Subcutaneous adipose tissue (tissue), 4 donors: ENCODE data around the gene PTGDR2. TPM values are rescaled to one million over a fixed set of nuclear protein-coding genes. Genes with fewer than 3 reads are reported as not detected.

Experiments used
- total RNA-seq, 4 donors: library from RNA; depleted of rRNA; stranded (reverse); fragments of >200 nt; gene quantifications; one replicate each; pipeline ENCODE4 v1.1.0, GENCODE V29; 2016
- TF ChIP-seq, protein P1 (sequence below): fragments of 450-650 bp; IDR thresholded peaks from one replicate; pipeline ENCODE4 v1.5.1; 2016; ENCODE audit warnings: low read depth, mild to moderate bottlenecking, control low read depth, antibody characterized with exemption, moderate library complexity

Gene PTGDR2
- total RNA-seq, 4 donors from 2014 or later, result 0.49 to 1.7 (median 0.66) TPM; not detected in 1

- TF ChIP-seq, protein P1, sequence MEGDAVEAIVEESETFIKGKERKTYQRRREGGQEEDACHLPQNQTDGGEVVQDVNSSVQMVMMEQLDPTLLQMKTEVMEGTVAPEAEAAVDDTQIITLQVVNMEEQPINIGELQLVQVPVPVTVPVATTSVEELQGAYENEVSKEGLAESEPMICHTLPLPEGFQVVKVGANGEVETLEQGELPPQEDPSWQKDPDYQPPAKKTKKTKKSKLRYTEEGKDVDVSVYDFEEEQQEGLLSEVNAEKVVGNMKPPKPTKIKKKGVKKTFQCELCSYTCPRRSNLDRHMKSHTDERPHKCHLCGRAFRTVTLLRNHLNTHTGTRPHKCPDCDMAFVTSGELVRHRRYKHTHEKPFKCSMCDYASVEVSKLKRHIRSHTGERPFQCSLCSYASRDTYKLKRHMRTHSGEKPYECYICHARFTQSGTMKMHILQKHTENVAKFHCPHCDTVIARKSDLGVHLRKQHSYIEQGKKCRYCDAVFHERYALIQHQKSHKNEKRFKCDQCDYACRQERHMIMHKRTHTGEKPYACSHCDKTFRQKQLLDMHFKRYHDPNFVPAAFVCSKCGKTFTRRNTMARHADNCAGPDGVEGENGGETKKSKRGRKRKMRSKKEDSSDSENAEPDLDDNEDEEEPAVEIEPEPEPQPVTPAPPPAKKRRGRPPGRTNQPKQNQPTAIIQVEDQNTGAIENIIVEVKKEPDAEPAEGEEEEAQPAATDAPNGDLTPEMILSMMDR, result no peak
Measured at GRCh38 chr11:60897496-60897895, 41.7 kb upstream of the PTGDR2 start.

- TF ChIP-seq, protein P1, result no peak
Measured at GRCh38 chr11:60895687-60896086, 39.9 kb upstream of the PTGDR2 start.

DNA sequence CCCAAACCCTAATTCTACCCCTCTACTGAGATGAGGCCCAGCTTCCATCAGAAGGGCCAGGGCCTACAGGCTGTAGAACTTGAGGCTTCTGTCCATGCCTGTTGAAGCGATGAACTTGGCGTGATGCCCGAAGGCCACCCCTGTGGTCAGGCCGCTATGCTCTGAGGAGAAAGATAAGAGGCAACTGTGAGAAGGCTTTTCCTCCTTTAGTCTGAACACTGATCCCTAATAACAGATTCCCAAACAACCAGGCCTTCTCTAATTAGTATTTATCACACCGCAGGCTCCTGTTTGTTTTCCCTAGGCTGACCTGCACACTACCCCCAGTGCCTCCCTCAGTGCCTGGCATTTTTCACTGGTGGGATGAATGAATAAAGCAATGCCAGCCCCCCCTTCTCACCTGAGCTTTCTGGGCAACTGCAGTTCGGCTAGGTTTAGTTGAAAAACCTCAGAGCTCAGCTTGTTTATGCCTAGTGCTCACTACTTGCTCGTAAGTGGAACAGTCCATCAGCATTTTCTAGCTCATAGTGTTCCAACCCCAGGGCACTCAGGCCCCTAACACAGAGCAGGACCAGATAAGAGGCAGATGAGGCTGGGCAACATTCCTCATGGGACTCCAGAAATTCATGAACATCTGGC lies 35.5 kb upstream of the PTGDR2 start:
- TF ChIP-seq, protein P1, result no peak

GRCh38 chr11:60890696-60891095 lies 34.9 kb upstream of the PTGDR2 start:
- TF ChIP-seq, protein P1, result no peak

GRCh38 chr11:60889869-60890311 lies 34.1 kb upstream of the PTGDR2 start:
- TF ChIP-seq, protein P1, result no peak

- TF ChIP-seq, protein P1, result no peak
Measured at GRCh38 chr11:60887556-60887955, 31.8 kb upstream of the PTGDR2 start.

- TF ChIP-seq, protein P1, result no peak
Measured at GRCh38 chr11:60880643-60881282, 25.0 kb upstream of the PTGDR2 start.
